Peyer's patch (tissue), 4 donors: ENCODE results near the gene DEGS1.

Experiments used
- CTCF ChIP-seq, 6 experiments: fragments of 450-650 bp in 4 of 6; fragments of 200-600 bp in 2 of 6; sonication (generic) in 1 of 6; IDR thresholded peaks; one replicate each; pipeline ENCODE4 v1.5.1; 2017 to 2019; ENCODE audit warnings: antibody characterized with exemption in 6 of 6, mild to moderate bottlenecking in 3 of 6, moderate library complexity in 1 of 6
- POLR2A ChIP-seq, 2 donors: fragments of 450-650 bp; IDR thresholded peaks; one replicate each; pipeline ENCODE4 v1.5.1; 2017; ENCODE audit warnings: antibody characterized with exemption in 2 of 2, mild to moderate bottlenecking in 2 of 2, moderate library complexity in 2 of 2

GRCh38 chr1:224205438-224205840 lies 22.4 kb downstream of the DEGS1 start:
- no peak for TF ChIP-seq CTCF (IDR thresholded peaks at IDR 0.05)
- no peak for TF ChIP-seq POLR2A (IDR thresholded peaks at IDR 0.05)
